GM12878 (cell line): Measurements from ENCODE around the gene CXXC5. TPM values are rescaled to one million over a fixed set of nuclear protein-coding genes. Genes with fewer than 3 reads are reported as not detected.

ENCODE experiments used
- ATAC-seq: fragments of 200-7000 bp; cut with Tn5 transposase; 3 replicates; pipeline ENCODE4 v1.9.1; 2020; ENCODE audit warnings: mild to moderate bottlenecking, moderate library complexity
- BruUV-seq: library from RNA; stranded (reverse); fragments of 400-500 nt; replicated peaks from 2 replicates; lab custom pipeline; 2021; lab: Mats Ljungman, UMichigan
- CTCF ChIA-PET: fragments of 300-600 bp; sonication (Branson Sonifier 250); formaldehyde crosslinking; extraction: SDS; loops from one replicate; lab custom pipeline; 2021; ENCODE audit warnings: inconsistent platforms; lab: Yijun Ruan, JAX
- POLR2A ChIA-PET: fragments of 350-600 bp; formaldehyde crosslinking; extraction: SDS; loops from one replicate; lab custom pipeline; 2021; ENCODE audit warnings: inconsistent platforms; lab: Charles Lee
- RAD21 ChIA-PET: fragments of 300-600 bp; sonication (Branson Sonifier 250); formaldehyde crosslinking; loops from one replicate; lab custom pipeline; 2023; ENCODE audit warnings: antibody characterized with exemption; ENCODE audit not compliant: unreplicated experiment; lab: Charles Lee
- SMC1A ChIA-PET: fragments of 300-600 bp; sonication (Branson Sonifier 250); formaldehyde crosslinking; loops from one replicate; lab custom pipeline; 2023; ENCODE audit not compliant: unreplicated experiment, uncharacterized antibody; lab: Charles Lee
- DNase-seq: peaks from one replicate; pipeline ENCODE4 v3.0.0-alpha.2; 2011; ENCODE audit warnings: low read depth, low spot score
- FAIRE-seq: peaks from 3 replicates; lab custom pipeline; 2011; peaks lifted over from hg19 to GRCh38; lab: Jason Lieb, UNC
- H2AFZ ChIP-seq: 2 replicates; pipeline ENCODE4 v1.6.0; 2011; ENCODE audit warnings: low read depth, low read length, control low read depth; ENCODE audit not compliant: control insufficient read depth
- H3K27ac ChIP-seq: 2 replicates; pipeline ENCODE4 v1.5.1; 2011; ENCODE audit warnings: control low read depth; ENCODE audit not compliant: control insufficient read depth, insufficient read depth
- H3K27me3 ChIP-seq, 2 experiments: replicated peaks in 1 of 2; 2 replicates each; pipeline versions ENCODE4 v1.6.0 to v1.6.1; 2011; ENCODE audit warnings: low read length in 1 of 2; ENCODE audit not compliant: control insufficient read depth in 2 of 2, insufficient read depth in 2 of 2
- H3K36me3 ChIP-seq, 2 experiments: 2 replicates each; pipeline ENCODE4 v1.5.1; 2011; ENCODE audit warnings: low read length in 1 of 2; ENCODE audit not compliant: control insufficient read depth in 2 of 2, insufficient read depth in 2 of 2
- H3K4me1 ChIP-seq: 2 replicates; pipeline ENCODE4 v1.6.1; 2011; ENCODE audit warnings: mild to moderate bottlenecking, low read length, moderate library complexity, mixed read lengths; ENCODE audit not compliant: control insufficient read depth, insufficient read depth
- H3K4me2 ChIP-seq: 2 replicates; pipeline ENCODE4 v1.6.0; 2011; ENCODE audit warnings: control low read depth; ENCODE audit not compliant: control insufficient read depth, insufficient read depth
- H3K4me3 ChIP-seq: fragments of 200-600 bp; sonication (generic); 2 replicates; pipeline ENCODE4 v1.5.1; 2016
- H3K79me2 ChIP-seq: 2 replicates; pipeline ENCODE4 v1.6.0; 2011; ENCODE audit warnings: low read length; ENCODE audit not compliant: control insufficient read depth, insufficient read depth
- H3K9ac ChIP-seq: 2 replicates; pipeline ENCODE4 v1.8.0; 2011; ENCODE audit warnings: low read length, control low read depth, mixed read lengths; ENCODE audit not compliant: control insufficient read depth, insufficient read depth
- H3K9me3 ChIP-seq: replicated peaks from 3 replicates; pipeline ENCODE4 v1.5.1; 2011; ENCODE audit warnings: mild to moderate bottlenecking, low read length; ENCODE audit not compliant: control insufficient read depth, insufficient read depth
- H4K20me1 ChIP-seq: 2 replicates; pipeline ENCODE4 v1.6.0; 2011; ENCODE audit not compliant: control insufficient read depth, insufficient read depth
- CEBPB ChIP-seq, 2 experiments: fragments of 150-350 bp in 1 of 2; IDR thresholded peaks; 2 replicates each; pipeline ENCODE4 v1.6.1; 2012 to 2014; ENCODE audit warnings: low read depth in 2 of 2, low read length in 2 of 2, borderline replicate concordance in 1 of 2, inconsistent platforms in 1 of 2
- CHD1 ChIP-seq: IDR thresholded peaks from 2 replicates; pipeline ENCODE4 v1.6.1; 2012; ENCODE audit warnings: low read depth, low read length, improper control_type of control experiment
- CREM ChIP-seq: IDR thresholded peaks from 2 replicates; pipeline ENCODE4 v1.6.1; 2014; ENCODE audit warnings: antibody characterized with exemption, low read depth
- GATAD2B ChIP-seq: fragments of 450-650 bp; conservative IDR thresholded peaks from 2 replicates; pipeline ENCODE4 v1.6.1; 2017; ENCODE audit warnings: low read depth, mild to moderate bottlenecking, moderate library complexity
- HDGF ChIP-seq: fragments of 450-650 bp; IDR thresholded peaks from 2 replicates; pipeline ENCODE4 v1.6.1; 2016; ENCODE audit warnings: antibody characterized with exemption
- HSF1 ChIP-seq: fragments of 150-350 bp; IDR thresholded peaks from 2 replicates; pipeline ENCODE4 v1.6.1; 2014; ENCODE audit warnings: mild to moderate bottlenecking, low read depth, low read length
- IKZF1 ChIP-seq: fragments of 450-650 bp; conservative IDR thresholded peaks from 2 replicates; pipeline ENCODE4 v1.6.1; 2017; ENCODE audit warnings: antibody characterized with exemption, mild to moderate bottlenecking
- JUND ChIP-seq: IDR thresholded peaks from 2 replicates; pipeline ENCODE4 v1.6.1; 2012; ENCODE audit warnings: low read depth, mild to moderate bottlenecking, low read length, improper control_type of control experiment, moderate library complexity
- NFYA ChIP-seq: IDR thresholded peaks from 2 replicates; pipeline ENCODE4 v1.6.1; 2011; ENCODE audit warnings: low read depth, mild to moderate bottlenecking, low read length, improper control_type of control experiment, borderline replicate concordance
- SMARCA5 ChIP-seq: fragments of 450-650 bp; IDR thresholded peaks from 2 replicates; pipeline ENCODE4 v1.6.1; 2017; ENCODE audit warnings: mild to moderate bottlenecking
- SP1 ChIP-seq: IDR thresholded peaks from one replicate; pipeline ENCODE4 v1.6.1; 2011; ENCODE audit warnings: low read depth, low read length
- SREBF1 ChIP-seq: IDR thresholded peaks from 2 replicates; pipeline ENCODE4 v1.6.1; 2012; ENCODE audit warnings: mild to moderate bottlenecking, low read length
- ZBTB4 ChIP-seq: fragments of 450-650 bp; formaldehyde crosslinking; IDR thresholded peaks from 2 replicates; pipeline ENCODE4 v1.4.0; 2022; ENCODE audit warnings: mild to moderate bottlenecking, moderate library complexity
- ZNF622 ChIP-seq: fragments of 450-650 bp; IDR thresholded peaks from 2 replicates; pipeline ENCODE4 v1.6.1; 2017; ENCODE audit warnings: mild to moderate bottlenecking, inconsistent platforms
- WGBS: methylation state at CpG from one replicate; pipeline ENCODE4 v1.1.6; 2016; ENCODE audit warnings: low lambda C conversion rate; ENCODE audit not compliant: insufficient replicate concordance, insufficient coverage; ENCODE audit errors: missing lambda C conversion rate; 5-methylcytosine and 5-hydroxymethylcytosine counted together
- in situ Hi-C: fragments of 300-500 bp; cut with MboI; formaldehyde crosslinking; loops from 9 replicates; pipeline ENCODE4 v1.14.3; 2018; ENCODE audit warnings: mixed read lengths
- intact Hi-C: fragments of 100-400 bp; cut with micrococcal nuclease; formaldehyde crosslinking; loops from one replicate; pipeline ENCODE4 v1.14.2; 2022; ENCODE audit not compliant: unreplicated experiment
- polyA plus RNA-seq, 11 experiments: library from polyadenylated mRNA; depleted of rRNA in 4 of 11; unstranded in 6 of 11; stranded (reverse) in 5 of 11; fragments of >200 nt; fragmentation: Nextera tagmentation in 4 of 11; fragmentation: Illumina TruSeq in 1 of 11; extraction: Ambion mirVana in 4 of 11; extraction: Trizol in 1 of 11; gene quantifications; 1 replicate in 1 of 11; 2 replicates in 10 of 11; pipeline versions ENCODE4 v1.2.1 to v1.2.3, GENCODE V29; 2011 to 2016; ENCODE audit warnings: inconsistent platforms in 2 of 11, missing spikeins in 2 of 11, low read depth in 1 of 11
- total RNA-seq, 4 experiments: library from RNA; depleted of rRNA in 3 of 4; stranded (reverse); fragments of >200 nt in 3 of 4; fragmentation: Illumina TruSeq in 1 of 4; extraction: Trizol in 1 of 4; gene quantifications; 2 replicates each; pipeline versions ENCODE4 v1.2.1 to v1.2.3, GENCODE V29; 2013 to 2021
- TF ChIP-seq, protein P1 (sequence below): fragments of 450-650 bp; formaldehyde crosslinking; IDR thresholded peaks from 2 replicates; pipeline ENCODE4 v1.5.0; 2022; ENCODE audit warnings: mild to moderate bottlenecking, missing genetic modification characterization

Gene CXXC5
- total and polyA plus RNA-seq, 10 of the 15 experiments (the other 5 are each of a cell fraction or from before 2014, with no cell fraction given): 1.8 to 90.8 (median 40.7) TPM

DNA sequence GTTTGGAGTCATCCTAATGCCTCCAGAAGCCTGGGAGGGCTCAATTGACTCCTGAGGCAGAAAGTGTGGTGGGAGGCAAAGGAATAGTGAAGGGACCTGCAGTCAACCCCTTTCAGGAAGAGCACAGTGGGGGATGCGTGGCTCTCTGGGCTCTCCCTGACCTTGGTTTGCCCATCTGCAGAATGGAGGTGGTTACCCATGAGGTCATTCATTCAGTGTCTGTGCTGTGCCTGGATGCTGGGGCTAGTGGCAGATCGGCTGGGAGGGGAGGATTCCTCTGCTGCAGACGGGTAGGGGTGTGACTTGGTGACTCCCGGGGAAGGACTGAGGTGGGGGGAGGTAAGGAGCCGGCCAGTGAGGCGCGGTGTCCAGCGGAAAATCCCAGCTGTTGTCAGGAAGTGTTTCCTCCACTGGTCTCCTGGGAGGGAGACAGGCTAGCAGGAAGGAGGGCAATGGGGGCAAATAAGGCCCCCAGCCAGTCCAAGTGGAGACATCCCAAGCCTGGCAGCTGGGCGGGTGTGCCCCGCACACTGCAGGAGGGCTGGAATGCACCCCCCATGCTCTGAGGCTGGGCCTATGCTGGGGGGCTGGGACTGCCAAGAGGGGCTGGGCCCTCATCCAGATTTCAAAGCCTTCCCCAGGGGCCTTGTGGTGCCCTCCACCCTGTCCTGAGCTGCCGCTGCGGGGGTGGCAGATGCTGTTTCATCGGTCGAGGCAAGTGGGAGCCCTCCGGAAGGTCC lies 10.9 kb downstream of the CXXC5 start:
- H3K9ac ChIP-seq: peak overlapping the region; percentile 76
- in situ Hi-C loops: no loop called here
- POLR2A ChIA-PET: interaction anchor here (0.5 to 16.9 kb wide), 9 partner anchors 8 to 86 kb away, joined by 3 to 163 read pairs (median 10); partner anchors contain the start of gene CXXC5
- H3K27me3 ChIP-seq: no peaks in the 10 kb centered on the region
- H3K79me2 ChIP-seq: peaks cover 97% of the 10 kb centered on the region
- peaks cover 97% of the 10 kb centered on the region for H3K4me1 ChIP-seq
- WGBS: 36% methylated on average over 14 of the region's 15 CpGs
- H3K36me3 ChIP-seq: peaks cover 3 to 7% of the 10 kb centered on the region in 2 experiments; a peak in 3 of 4 replicates
- FAIRE-seq (no peak), DNase-seq (no peak), ATAC-seq (peak; percentile 55)
- H4K20me1 ChIP-seq: peaks cover under 1% of the 10 kb centered on the region; the same call in 1 of the 2 replicates
- H3K27ac ChIP-seq: peak overlapping the region; percentile 80
- intact Hi-C loops: no loop called here
- SMC1A ChIA-PET: interaction anchor here (1.0 to 13.6 kb wide), 10 partner anchors 8 to 135 kb away, joined by 3 to 151 read pairs (median 4); partner anchors contain the start of gene CXXC5
- peak overlapping the region; percentile 83 for H3K4me2 ChIP-seq
- no peaks in the 10 kb centered on the region for H3K9me3 ChIP-seq
- no peak overlapping the region for H2AFZ ChIP-seq
- BruUV-seq: no TSS peak
- RAD21 ChIA-PET: interaction anchor here (0.5 to 5.8 kb wide), 7 partner anchors 9 to 107 kb away, joined by 3 to 89 read pairs (median 18); partner anchors contain the start of gene CXXC5
- CTCF ChIA-PET: interaction anchor here (0.8 to 3.8 kb wide), 4 partner anchors 10 to 52 kb away, joined by 3 to 24 read pairs (median 8); no protein-coding TSS in a partner anchor
- peak overlapping the region; percentile 64 for H3K4me3 ChIP-seq
- TF ChIP-seq JUND: 0 out of 2 replicates have a peak, but pooled peaks have one; percentile 24
- TF ChIP-seq CREM: no peak
- TF ChIP-seq ZBTB4 (CRISPR knock-in tag): no peak
- TF ChIP-seq HSF1: no peak
- TF ChIP-seq GATAD2B: peak; percentile 64; the same call in 1 of the 2 replicates
- TF ChIP-seq NFYA: no peak
- no peak for TF ChIP-seq SMARCA5
- TF ChIP-seq, protein P1, sequence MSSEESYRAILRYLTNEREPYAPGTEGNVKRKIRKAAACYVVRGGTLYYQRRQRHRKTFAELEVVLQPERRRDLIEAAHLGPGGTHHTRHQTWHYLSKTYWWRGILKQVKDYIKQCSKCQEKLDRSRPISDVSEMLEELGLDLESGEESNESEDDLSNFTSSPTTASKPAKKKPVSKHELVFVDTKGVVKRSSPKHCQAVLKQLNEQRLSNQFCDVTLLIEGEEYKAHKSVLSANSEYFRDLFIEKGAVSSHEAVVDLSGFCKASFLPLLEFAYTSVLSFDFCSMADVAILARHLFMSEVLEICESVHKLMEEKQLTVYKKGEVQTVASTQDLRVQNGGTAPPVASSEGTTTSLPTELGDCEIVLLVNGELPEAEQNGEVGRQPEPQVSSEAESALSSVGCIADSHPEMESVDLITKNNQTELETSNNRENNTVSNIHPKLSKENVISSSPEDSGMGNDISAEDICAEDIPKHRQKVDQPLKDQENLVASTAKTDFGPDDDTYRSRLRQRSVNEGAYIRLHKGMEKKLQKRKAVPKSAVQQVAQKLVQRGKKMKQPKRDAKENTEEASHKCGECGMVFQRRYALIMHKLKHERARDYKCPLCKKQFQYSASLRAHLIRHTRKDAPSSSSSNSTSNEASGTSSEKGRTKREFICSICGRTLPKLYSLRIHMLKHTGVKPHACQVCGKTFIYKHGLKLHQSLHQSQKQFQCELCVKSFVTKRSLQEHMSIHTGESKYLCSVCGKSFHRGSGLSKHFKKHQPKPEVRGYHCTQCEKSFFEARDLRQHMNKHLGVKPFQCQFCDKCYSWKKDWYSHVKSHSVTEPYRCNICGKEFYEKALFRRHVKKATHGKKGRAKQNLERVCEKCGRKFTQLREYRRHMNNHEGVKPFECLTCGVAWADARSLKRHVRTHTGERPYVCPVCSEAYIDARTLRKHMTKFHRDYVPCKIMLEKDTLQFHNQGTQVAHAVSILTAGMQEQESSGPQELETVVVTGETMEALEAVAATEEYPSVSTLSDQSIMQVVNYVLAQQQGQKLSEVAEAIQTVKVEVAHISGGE (CRISPR knock-in tag): no peak
- no peak for TF ChIP-seq SP1
- TF ChIP-seq IKZF1: peak; percentile 60
- no peak; the same call in 1 of the 2 replicates for TF ChIP-seq HDGF
- no peak for TF ChIP-seq ZNF622
- no peak for TF ChIP-seq CEBPB (IDR thresholded peaks at IDR 0.05; ENCODE audit: borderline replicate concordance in 1 of 2, low read depth in 2 of 2, low read length in 2 of 2)
- TF ChIP-seq CHD1: no peak
- no peak for TF ChIP-seq SREBF1
